ENCODE data around the gene MBNL1. TPM values are rescaled to one million over a fixed set of nuclear protein-coding genes. Genes with fewer than 3 reads are reported as not detected.

Gene MBNL1
- total RNA-seq, 4 donors from 2014 or later = 413 to 774 (median 604) TPM

- no peak for TF ChIP-seq CTCF (IDR thresholded peaks at IDR 0.05; ENCODE audit: low read depth)
These were observed 189.8 kb downstream of the MBNL1 start for GRCh38 chr3:152458376-152459117.

GRCh38 chr3:152459118-152459515, 190.4 kb downstream of the MBNL1 start:
- TF ChIP-seq CTCF (IDR thresholded peaks at IDR 0.05; ENCODE audit: low read depth) = no peak

GRCh38 chr3:152459572-152459971, 190.8 kb downstream of the MBNL1 start:
- TF ChIP-seq CTCF (IDR thresholded peaks at IDR 0.05; ENCODE audit: low read depth) = no peak

GRCh38 chr3:152460936-152461335, 192.2 kb downstream of the MBNL1 start:
- TF ChIP-seq CTCF (IDR thresholded peaks at IDR 0.05; ENCODE audit: low read depth) = no peak

- no peak for TF ChIP-seq CTCF (IDR thresholded peaks at IDR 0.05; ENCODE audit: low read depth)
These were observed 192.7 kb downstream of the MBNL1 start for GRCh38 chr3:152461460-152461859.

GRCh38 chr3:152466784-152467183, 198.1 kb downstream of the MBNL1 start:
- no peak for TF ChIP-seq CTCF (IDR thresholded peaks at IDR 0.05; ENCODE audit: low read depth)

GRCh38 chr3:152469248-152470025, 200.7 kb downstream of the MBNL1 start:
- no peak for TF ChIP-seq CTCF (IDR thresholded peaks at IDR 0.05; ENCODE audit: low read depth)
